Measurements from ENCODE around the gene PHF3.

DNA sequence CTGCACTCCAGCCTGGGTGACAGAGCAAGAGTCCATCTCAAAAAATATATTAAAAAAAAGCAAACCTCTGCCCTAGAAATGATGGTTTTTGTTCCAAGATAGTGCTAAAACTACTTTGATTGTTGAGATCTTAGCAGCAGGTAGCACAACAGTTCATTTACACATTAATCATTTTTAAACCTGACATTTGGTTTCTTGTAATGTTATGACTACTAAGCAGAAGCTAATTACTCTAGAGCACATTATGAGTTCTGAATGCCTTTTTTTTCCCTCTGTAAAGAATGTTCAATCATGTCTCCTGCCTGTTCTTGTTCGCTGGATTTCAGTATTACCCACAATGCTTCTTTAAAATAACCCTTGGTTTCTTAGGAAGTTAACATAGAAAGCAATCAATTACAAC is 24.7 kb upstream of the PHF3 start:
- no peak for TF ChIP-seq POLR2A (IDR thresholded peaks at IDR 0.05)
- TF ChIP-seq, protein P1, sequence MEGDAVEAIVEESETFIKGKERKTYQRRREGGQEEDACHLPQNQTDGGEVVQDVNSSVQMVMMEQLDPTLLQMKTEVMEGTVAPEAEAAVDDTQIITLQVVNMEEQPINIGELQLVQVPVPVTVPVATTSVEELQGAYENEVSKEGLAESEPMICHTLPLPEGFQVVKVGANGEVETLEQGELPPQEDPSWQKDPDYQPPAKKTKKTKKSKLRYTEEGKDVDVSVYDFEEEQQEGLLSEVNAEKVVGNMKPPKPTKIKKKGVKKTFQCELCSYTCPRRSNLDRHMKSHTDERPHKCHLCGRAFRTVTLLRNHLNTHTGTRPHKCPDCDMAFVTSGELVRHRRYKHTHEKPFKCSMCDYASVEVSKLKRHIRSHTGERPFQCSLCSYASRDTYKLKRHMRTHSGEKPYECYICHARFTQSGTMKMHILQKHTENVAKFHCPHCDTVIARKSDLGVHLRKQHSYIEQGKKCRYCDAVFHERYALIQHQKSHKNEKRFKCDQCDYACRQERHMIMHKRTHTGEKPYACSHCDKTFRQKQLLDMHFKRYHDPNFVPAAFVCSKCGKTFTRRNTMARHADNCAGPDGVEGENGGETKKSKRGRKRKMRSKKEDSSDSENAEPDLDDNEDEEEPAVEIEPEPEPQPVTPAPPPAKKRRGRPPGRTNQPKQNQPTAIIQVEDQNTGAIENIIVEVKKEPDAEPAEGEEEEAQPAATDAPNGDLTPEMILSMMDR (IDR thresholded peaks at IDR 0.05) = no peak
- no peak for TF ChIP-seq POLR2AphosphoS5 (IDR thresholded peaks at IDR 0.05)
